SU-DHL-6 (cell line): Measurements from ENCODE around the gene SAFB.

Experiments used
- CTCF ChIP-seq: fragments of 200-600 bp; sonication (generic); IDR thresholded peaks from one replicate; pipeline ENCODE4 v1.5.1; 2017; ENCODE audit warnings: antibody characterized with exemption, mild to moderate bottlenecking, low read length, moderate library complexity; ENCODE audit not compliant: insufficient read depth, poor library complexity, severe bottlenecking
- EZH2phosphoT487 ChIP-seq: fragments of 200-600 bp; sonication (generic), shearing (Covaris generic); conservative IDR thresholded peaks from 2 replicates; pipeline ENCODE4 v1.6.1; 2018; ENCODE audit warnings: mild to moderate bottlenecking, antibody characterized with exemption, low read length, moderate library complexity, mixed read lengths

DNA sequence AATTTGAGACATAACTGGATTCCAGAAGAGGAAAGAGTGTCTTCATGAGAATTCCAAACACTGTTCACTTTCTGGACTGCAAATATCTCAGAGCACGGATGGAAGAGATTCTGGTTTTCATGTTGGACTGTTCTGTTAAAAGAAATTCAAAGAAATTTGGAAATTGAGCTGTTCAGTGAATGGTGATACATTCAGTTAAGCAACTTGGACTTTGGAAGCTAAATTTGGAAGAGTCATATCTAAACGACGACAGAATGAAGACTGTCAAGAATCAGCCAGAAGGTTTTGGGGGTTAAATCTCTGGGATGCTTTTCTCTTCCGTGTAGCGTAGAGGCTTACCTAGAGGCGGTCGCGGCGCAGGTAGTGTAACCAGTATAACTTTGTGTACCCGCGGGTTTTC is 25.6 kb downstream of the SAFB start:
- no peak for TF ChIP-seq CTCF
- TF ChIP-seq EZH2phosphoT487: no peak
